ENCODE measurements around the gene IDNK. TPM values are rescaled to one million over a fixed set of nuclear protein-coding genes. Genes with fewer than 3 reads are reported as not detected.

The IDNK gene
- total RNA-seq, 1 experiment from 2014 or later, result 0.50 TPM

DNA sequence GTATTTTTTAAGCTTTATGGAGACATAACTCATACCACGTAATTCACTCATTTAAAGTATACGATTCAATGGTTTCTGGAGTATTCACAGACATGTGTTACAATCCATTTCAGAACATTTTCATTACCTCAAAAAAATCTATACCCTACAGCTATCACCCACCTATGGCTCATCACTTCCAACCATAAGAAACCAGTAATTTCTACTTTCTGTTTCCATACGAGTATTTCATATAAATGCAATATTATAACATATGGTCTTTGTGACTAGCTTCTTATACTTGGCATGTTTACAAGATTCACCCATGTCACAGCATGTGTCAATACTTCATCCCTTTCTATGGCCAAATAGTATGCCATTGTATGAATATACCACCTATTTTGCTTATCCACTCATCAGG is 66.0 kb downstream of the IDNK start:
- TF ChIP-seq, protein P1, sequence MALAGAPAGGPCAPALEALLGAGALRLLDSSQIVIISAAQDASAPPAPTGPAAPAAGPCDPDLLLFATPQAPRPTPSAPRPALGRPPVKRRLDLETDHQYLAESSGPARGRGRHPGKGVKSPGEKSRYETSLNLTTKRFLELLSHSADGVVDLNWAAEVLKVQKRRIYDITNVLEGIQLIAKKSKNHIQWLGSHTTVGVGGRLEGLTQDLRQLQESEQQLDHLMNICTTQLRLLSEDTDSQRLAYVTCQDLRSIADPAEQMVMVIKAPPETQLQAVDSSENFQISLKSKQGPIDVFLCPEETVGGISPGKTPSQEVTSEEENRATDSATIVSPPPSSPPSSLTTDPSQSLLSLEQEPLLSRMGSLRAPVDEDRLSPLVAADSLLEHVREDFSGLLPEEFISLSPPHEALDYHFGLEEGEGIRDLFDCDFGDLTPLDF (CRISPR knock-in tag; IDR thresholded peaks at IDR 0.05), result no peak
- CTCF ChIA-PET, result no interaction called here
- DNase-seq (ENCODE audit: low spot score) (no peak), ATAC-seq (no peak)
- POLR2A ChIA-PET, result no interaction called here
- no peaks in the 10 kb centered on the region for H3K27me3 Mint-ChIP-seq (ENCODE audit: low read depth)
- H3K9me3 Mint-ChIP-seq, result no peaks in the 10 kb centered on the region
- peaks cover 4% of the 10 kb centered on the region; the same call in 1 of the 2 replicates for H3K36me3 Mint-ChIP-seq
- no peak overlapping the region for H3K27ac Mint-ChIP-seq
- H3K4me1 Mint-ChIP-seq, result peaks cover 9% of the 10 kb centered on the region; the same call in 1 of the 2 replicates
- H3K4me3 Mint-ChIP-seq, result no peak overlapping the region

DNA sequence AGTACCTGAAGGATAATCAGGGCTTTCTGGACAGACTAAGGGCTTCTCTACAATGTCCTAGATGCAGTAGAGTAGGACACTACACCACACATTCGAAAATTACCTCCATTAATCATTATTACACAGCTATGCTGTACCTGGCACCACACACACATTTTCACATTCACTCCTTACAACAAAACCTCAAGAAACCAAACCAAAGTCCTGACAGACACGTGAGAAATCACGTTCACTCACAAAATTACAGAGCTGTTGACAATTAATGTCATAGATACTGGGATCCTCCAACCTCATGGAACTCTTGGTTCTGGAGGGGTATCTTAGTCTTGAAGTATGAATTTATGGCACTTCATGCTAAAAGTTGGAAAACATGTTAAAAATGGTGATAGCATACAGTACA is 68.5 kb downstream of the IDNK start:
- peaks cover 12% of the 10 kb centered on the region; the same call in 1 of the 2 replicates for H3K4me1 Mint-ChIP-seq
- no peaks in the 10 kb centered on the region for H3K27me3 Mint-ChIP-seq (ENCODE audit: low read depth)
- POLR2A ChIA-PET, result interaction anchor here (0.9 kb wide), 1 partner anchor 16 kb away, joined by 5 read pairs; the partner anchor contains the start of gene UBQLN1
- H3K27ac Mint-ChIP-seq, result no peak overlapping the region
- no peak for ATAC-seq
- TF ChIP-seq RELA (CRISPR knock-in tag; IDR thresholded peaks at IDR 0.05; ENCODE audit: borderline replicate concordance) (no peak), TEAD1 (CRISPR knock-in tag; IDR thresholded peaks at IDR 0.05) (no peak), NFE2L1 (CRISPR knock-in tag; IDR thresholded peaks at IDR 0.05) (no peak), TEAD4 (CRISPR knock-in tag; IDR thresholded peaks at IDR 0.05) (no peak)
- DNase-seq (ENCODE audit: low spot score), result no peak
- no peaks in the 10 kb centered on the region for H3K36me3 Mint-ChIP-seq
- H3K9me3 Mint-ChIP-seq, result no peaks in the 10 kb centered on the region
- CTCF ChIA-PET, result no interaction called here
- H3K4me3 Mint-ChIP-seq, result no peak overlapping the region

Other genes with a start within 250 kb of the IDNK start
- 0.89 to 1.4 TPM (median 1.0 TPM) in 3 replicates for gene FRMD3, start 84.7 kb upstream of the IDNK start, total RNA-seq (2021)
- 103 to 110 TPM (median 105 TPM) in 3 replicates for gene UBQLN1, start 84.8 kb downstream of the IDNK start, total RNA-seq (2021)
- gene GKAP1, start 194.6 kb downstream of the IDNK start, total RNA-seq (2021), result 6.1 to 8.0 TPM (median 7.8 TPM) in 3 replicates

Measured in WTC11 (cell line).